Mucosa of descending colon (tissue), 3 donors: ENCODE results near the gene LIFR. TPM values are rescaled to one million over a fixed set of nuclear protein-coding genes. Genes with fewer than 3 reads are reported as not detected.

Source experiments
- ATAC-seq: fragments of 200-7000 bp; cut with Tn5 transposase; one replicate; pipeline ENCODE4 v1.9.1; 2020; ENCODE audit warnings: mild to moderate bottlenecking, moderate library complexity
- DNase-seq, 3 donors: peaks; one replicate each; pipeline ENCODE4 v3.0.0-alpha.2; 2020
- H3K36me3 ChIP-seq: fragments of 200-600 bp; one replicate; pipeline ENCODE4 v1.8.0; 2021; ENCODE audit warnings: low read depth, mild to moderate bottlenecking
- H3K4me1 ChIP-seq: fragments of 200-600 bp; one replicate; pipeline ENCODE4 v1.8.0; 2021; ENCODE audit warnings: low read depth, mild to moderate bottlenecking
- H3K4me3 ChIP-seq: fragments of 200-600 bp; one replicate; pipeline ENCODE4 v1.8.0; 2021; ENCODE audit warnings: mild to moderate bottlenecking
- H3K9me3 ChIP-seq: fragments of 200-600 bp; one replicate; pipeline ENCODE4 v1.8.0; 2021; ENCODE audit warnings: mild to moderate bottlenecking
- intact Hi-C, 2 donors: fragments of 100-400 bp; cut with DNase I in 1 of 2; cut with micrococcal nuclease in 1 of 2; formaldehyde crosslinking; loops; one replicate each; pipeline versions ENCODE4 v1.11.0 to v1.11.1; 2022; cut with DNase I, micrococcal nuclease
- total RNA-seq, 3 donors: library from RNA; stranded (reverse); fragmentation: NEBNext Ultra II Directional in 2 of 3; extraction: Animal tissue kit (Norgen Biotek cat#: 25700) in 2 of 3; gene quantifications; one replicate each; pipeline versions ENCODE4 v1.2.1 to v1.2.4, GENCODE V29; 2021 to 2023
- TF ChIP-seq, protein P1 (sequence below): fragments of 200-600 bp; IDR thresholded peaks from one replicate; pipeline ENCODE4 v1.8.0; 2022; ENCODE audit warnings: antibody characterized with exemption, mild to moderate bottlenecking
- donor health status: DM: no; HTN: no; CAD: no; lungs with moderate emphysema.
- donor health status: DM: no; HTN: no; CAD: no.
- donor health status: DM: no; HTN: yes; CAD: no.

The LIFR gene
- total RNA-seq, 3 donors from 2014 or later, result 9.5 to 28.9 (median 13.1) TPM

DNA sequence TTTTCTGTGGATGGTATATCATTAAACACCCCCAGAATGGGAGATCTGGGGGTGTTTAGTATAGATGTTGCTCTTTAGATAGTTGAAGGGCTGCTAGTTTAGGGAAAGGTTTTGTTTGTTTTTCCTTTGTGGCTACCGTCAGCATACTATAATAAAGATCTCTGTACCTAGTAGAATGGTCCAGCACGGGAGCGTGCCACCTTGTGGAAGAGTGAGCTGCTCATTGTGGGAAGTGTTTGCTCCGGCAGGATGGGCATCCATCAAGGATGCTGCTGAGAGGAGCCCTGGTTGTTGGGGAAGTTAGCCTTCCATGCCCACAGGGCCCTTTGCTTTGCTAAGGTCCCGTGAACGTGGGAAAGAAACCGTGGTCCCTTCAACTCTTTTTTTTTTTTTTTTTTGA is 113.1 kb downstream of the LIFR start:
- ATAC-seq (no peak), DNase-seq (no peak)
- Histone ChIP-seq H3K9me3 (no peaks in the 10 kb centered on the region), H3K36me3 (no peaks in the 10 kb centered on the region), H3K4me3 (no peak overlapping the region), H3K4me1 (no peaks in the 10 kb centered on the region)
- intact Hi-C loops, result loop anchor here in 1 of 2 donors (10.0 kb wide), 1 partner anchor 361 kb away; no protein-coding TSS in a partner anchor
- TF ChIP-seq, protein P1, sequence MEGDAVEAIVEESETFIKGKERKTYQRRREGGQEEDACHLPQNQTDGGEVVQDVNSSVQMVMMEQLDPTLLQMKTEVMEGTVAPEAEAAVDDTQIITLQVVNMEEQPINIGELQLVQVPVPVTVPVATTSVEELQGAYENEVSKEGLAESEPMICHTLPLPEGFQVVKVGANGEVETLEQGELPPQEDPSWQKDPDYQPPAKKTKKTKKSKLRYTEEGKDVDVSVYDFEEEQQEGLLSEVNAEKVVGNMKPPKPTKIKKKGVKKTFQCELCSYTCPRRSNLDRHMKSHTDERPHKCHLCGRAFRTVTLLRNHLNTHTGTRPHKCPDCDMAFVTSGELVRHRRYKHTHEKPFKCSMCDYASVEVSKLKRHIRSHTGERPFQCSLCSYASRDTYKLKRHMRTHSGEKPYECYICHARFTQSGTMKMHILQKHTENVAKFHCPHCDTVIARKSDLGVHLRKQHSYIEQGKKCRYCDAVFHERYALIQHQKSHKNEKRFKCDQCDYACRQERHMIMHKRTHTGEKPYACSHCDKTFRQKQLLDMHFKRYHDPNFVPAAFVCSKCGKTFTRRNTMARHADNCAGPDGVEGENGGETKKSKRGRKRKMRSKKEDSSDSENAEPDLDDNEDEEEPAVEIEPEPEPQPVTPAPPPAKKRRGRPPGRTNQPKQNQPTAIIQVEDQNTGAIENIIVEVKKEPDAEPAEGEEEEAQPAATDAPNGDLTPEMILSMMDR, result no peak

DNA sequence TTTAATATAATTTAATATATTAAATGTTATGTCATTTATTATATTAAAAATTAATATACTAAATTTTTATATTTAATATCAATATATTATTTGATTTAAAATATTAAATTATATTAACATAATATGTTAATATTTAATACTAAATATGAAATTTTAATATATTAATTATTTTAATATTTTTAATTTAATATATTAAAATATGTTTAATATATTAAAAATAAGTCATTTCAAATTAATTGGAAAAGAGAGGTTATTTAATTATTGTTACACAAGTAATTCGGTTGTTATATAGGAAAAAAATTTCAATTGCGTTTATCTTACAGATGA is 114.2 kb downstream of the LIFR start:
- Histone ChIP-seq H3K4me1 (no peaks in the 10 kb centered on the region), H3K36me3 (no peaks in the 10 kb centered on the region), H3K4me3 (no peak overlapping the region), H3K9me3 (no peaks in the 10 kb centered on the region)
- no peak for DNase-seq
- intact Hi-C loops, result loop anchor here in 1 of 2 donors (10.0 kb wide), 1 partner anchor 363 kb away; no protein-coding TSS in a partner anchor
- ATAC-seq, result no peak
- TF ChIP-seq, protein P1, result no peak

DNA sequence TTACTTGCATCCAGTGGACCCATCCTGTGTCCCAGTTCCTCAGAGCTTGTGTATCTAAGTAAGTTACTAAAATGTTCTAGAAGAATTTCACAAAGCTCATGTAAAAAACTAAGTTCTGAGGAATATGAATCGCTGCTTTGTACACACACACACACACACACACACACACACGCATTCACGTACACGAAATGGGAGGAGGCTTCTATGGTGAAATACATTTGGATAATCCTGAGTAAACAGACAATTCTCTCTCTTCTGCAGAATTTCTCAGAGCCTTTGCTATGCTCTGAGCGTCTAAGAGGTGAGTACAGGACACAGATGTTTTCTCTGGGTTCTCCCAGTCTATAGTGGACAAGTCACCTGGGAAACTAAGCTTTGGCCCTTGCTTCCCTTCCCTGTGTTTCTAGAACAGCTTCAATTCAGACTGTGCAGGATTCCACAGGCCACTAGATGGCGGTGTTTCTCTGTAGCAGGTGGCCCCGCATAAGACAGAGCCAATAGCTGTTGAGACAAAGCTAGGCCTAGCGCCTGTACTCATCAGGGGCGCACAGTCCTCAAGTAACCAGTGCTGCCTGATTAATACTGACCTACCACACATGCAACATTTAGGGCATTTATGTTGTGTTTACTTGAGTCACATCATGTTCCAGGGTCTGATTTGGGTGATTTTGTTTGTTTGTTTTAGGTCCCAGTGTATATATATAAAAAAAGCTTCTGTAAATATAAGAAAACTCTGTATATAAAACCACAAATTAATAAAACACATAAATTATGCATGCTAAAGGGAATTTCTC is 114.8 kb downstream of the LIFR start:
- Histone ChIP-seq H3K36me3 (no peaks in the 10 kb centered on the region), H3K9me3 (no peaks in the 10 kb centered on the region), H3K4me1 (no peaks in the 10 kb centered on the region), H3K4me3 (no peak overlapping the region)
- TF ChIP-seq, protein P1, result peak; percentile 77
- ATAC-seq (peak; percentile 97), DNase-seq (peak; percentile 59 to 93 (median 78))
- intact Hi-C loops, result loop anchor here (2.0 to 10.0 kb wide), 2 partner anchors 363 to 367 kb away; no protein-coding TSS in a partner anchor

DNA sequence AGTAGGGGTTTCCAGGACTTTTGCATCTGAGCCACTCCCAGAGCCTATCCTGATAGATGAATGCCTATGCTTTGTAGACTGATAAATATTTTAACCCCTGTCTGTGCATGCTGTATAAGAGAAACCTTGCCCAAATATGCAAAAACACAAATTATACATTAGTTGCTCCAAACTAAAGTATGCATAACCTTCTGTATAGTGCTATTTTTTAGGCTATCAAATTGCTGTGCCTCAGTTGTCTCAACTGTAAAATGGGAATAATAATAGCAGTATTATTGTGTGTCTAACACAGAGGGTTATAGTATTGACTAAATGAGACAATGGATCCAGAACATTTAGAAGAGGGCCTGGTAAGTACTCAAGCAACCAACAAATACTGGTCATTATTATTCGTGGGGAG is 117.7 kb downstream of the LIFR start:
- no peaks in the 10 kb centered on the region for H3K4me1 ChIP-seq
- DNase-seq (no peak), ATAC-seq (no peak)
- H3K4me3 ChIP-seq, result no peak overlapping the region
- H3K36me3 ChIP-seq, result no peaks in the 10 kb centered on the region
- intact Hi-C loops, result no loop called here
- TF ChIP-seq, protein P1, result no peak
- H3K9me3 ChIP-seq, result no peaks in the 10 kb centered on the region

DNA sequence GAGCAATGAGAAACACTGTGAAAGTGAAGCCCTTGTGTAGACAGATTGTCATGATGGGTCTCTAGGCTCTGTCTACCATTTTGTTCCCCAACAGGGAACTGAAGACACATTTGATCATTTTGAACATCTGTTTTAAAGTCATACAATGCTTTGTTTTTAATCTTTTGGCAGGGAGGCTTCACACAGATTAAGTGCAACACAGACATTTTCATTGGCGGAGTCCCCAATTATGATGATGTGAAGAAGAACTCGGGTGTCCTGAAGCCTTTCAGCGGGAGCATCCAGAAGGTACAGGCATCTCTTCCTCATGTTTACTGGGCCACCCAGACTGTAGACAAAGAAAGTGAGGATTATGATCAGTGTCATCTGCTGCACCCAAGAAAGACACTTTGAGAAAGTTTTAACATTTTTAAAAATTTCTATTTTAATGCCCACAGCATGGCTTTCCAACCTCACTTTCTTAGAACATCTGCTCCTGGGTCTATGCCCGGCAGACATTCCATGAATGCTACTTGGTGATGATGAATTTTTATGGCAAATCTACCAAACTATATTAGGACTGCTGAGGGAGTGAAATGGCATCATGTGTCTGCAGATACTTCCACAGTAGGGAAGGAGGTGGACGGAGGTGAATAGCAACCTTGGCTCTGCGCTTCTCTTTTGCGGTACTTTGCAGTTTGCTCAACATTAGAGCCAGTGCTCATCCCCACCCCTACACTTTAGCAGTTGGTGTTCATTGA is 121.3 kb downstream of the LIFR start:
- DNase-seq (no peak), ATAC-seq (no peak)
- H3K9me3 ChIP-seq, result no peaks in the 10 kb centered on the region
- H3K4me1 ChIP-seq, result no peaks in the 10 kb centered on the region
- no peaks in the 10 kb centered on the region for H3K36me3 ChIP-seq
- H3K4me3 ChIP-seq, result no peak overlapping the region
- intact Hi-C loops, result no loop called here
- TF ChIP-seq, protein P1, result no peak
